ENCODE data around the gene RASA3.
"Not testable (repeated sequence)": the region's sequence is repeated elsewhere in the genome, so short reads cannot be mapped to it uniquely, and the experiment has no call there.

The RASA3 gene

DNA sequence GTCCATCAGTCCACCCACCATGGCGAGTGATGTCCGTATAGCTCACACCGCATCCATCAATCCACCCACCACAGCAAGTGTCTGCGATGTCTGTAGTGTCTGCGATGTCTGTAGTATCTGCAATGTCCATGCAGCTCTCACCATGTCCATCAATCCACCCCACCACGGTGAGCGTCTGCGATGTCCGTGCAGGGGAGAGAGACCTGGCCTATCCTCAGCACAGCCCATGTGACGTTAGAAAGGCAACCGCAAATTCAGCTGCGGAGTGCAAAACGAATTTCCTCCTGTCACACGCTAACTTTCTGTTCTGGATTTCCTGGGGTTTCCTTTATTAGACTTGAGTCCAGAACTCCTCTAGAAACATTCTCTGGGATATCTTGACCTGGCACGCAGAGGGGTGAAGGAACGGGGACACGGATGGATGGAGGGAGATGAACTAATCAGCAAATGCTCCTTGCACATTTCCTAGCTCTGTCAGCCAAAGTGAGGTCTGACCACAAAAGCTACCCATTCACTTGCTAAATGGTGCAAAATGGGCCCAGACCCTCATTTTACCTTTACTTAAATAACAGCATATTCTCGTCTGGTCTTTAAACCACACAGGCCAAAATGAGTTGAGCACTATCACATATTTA lies 18.3 kb downstream of the RASA3 start:
- Histone ChIP-seq H3K4me3 (ENCODE audit: low read length) (no peak overlapping the region), H3K36me3 (replicated peaks; ENCODE audit: low read depth, low read length) (no peaks in the 10 kb centered on the region), H3K9me3 (ENCODE audit: insufficient read depth, low read length) (no peaks in the 10 kb centered on the region), H3K4me2 (ENCODE audit: low read length) (no peak overlapping the region), H4K20me1 (ENCODE audit: insufficient read depth, low read length) (no peaks in the 10 kb centered on the region), H2AFZ (ENCODE audit: low read depth, low read length) (no peak overlapping the region), H3K9ac (ENCODE audit: low read length) (no peak overlapping the region), H3K27ac (ENCODE audit: low read length) (no peak overlapping the region), H3K27me3 (ENCODE audit: low read depth, low read length) (no peaks in the 10 kb centered on the region), H3K4me1 (ENCODE audit: low read length) (peaks cover 7% of the 10 kb centered on the region), H3K79me2 (ENCODE audit: low read length) (no peaks in the 10 kb centered on the region)
- no peak for TF ChIP-seq EZH2phosphoT487 (IDR thresholded peaks at IDR 0.05; ENCODE audit: low read depth)
- TF ChIP-seq, protein P1, sequence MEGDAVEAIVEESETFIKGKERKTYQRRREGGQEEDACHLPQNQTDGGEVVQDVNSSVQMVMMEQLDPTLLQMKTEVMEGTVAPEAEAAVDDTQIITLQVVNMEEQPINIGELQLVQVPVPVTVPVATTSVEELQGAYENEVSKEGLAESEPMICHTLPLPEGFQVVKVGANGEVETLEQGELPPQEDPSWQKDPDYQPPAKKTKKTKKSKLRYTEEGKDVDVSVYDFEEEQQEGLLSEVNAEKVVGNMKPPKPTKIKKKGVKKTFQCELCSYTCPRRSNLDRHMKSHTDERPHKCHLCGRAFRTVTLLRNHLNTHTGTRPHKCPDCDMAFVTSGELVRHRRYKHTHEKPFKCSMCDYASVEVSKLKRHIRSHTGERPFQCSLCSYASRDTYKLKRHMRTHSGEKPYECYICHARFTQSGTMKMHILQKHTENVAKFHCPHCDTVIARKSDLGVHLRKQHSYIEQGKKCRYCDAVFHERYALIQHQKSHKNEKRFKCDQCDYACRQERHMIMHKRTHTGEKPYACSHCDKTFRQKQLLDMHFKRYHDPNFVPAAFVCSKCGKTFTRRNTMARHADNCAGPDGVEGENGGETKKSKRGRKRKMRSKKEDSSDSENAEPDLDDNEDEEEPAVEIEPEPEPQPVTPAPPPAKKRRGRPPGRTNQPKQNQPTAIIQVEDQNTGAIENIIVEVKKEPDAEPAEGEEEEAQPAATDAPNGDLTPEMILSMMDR (IDR thresholded peaks at IDR 0.05; ENCODE audit: low read depth, low read length) = no peak

DNA sequence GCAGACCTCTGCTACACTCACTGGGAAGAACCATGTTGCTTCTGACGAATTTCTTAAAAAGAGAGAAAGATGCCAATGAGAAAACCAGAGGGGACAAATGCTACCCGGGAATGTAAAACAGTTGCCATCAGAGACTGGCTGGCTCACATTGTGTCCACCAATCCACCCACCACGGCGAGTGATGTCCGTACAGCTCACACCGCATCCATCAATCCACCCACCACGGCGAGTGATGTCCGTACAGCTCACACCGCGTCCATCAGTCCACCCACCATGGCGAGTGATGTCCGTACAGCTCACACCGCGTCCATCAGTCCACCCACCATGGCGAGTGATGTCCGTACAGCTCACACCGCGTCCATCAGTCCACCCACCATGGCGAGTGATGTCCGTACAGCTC lies 19.0 kb downstream of the RASA3 start:
- H2AFZ ChIP-seq (ENCODE audit: low read depth, low read length); H3K4me3 ChIP-seq (ENCODE audit: low read length); H3K4me1 ChIP-seq (ENCODE audit: low read length); H3K9ac ChIP-seq (ENCODE audit: low read length); H3K36me3 ChIP-seq (replicated peaks; ENCODE audit: low read depth, low read length); H4K20me1 ChIP-seq (ENCODE audit: insufficient read depth, low read length); H3K27ac ChIP-seq (ENCODE audit: low read length); H3K79me2 ChIP-seq (ENCODE audit: low read length); H3K27me3 ChIP-seq (ENCODE audit: low read depth, low read length); H3K4me2 ChIP-seq (ENCODE audit: low read length); H3K9me3 ChIP-seq (ENCODE audit: insufficient read depth, low read length): not testable (repeated sequence)

DNA sequence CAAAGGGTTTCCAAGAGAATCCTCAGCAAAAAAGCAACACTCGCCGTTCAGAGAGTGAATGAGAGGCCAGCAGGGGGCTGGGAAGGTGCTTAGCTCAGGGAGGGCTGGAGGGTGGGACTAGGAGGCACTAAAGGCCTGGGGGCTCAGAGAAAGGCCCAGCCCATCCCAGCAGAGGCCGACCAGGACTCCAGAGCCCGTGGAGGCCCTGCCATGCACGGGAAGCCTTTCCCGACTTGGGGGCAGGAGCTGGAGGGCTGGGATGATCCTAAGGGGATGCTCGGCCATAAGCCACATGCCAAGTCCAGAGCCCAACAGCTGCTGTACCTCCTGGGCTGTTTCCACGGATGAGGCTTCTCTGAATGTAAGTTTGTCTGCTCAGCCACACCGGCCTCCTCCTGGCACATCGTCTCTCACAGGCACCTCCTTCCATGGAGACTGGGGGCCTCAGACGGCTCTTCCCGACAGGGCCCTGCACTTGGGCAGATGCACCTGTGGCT lies 19.5 kb downstream of the RASA3 start:
- no peaks in the 10 kb centered on the region for H3K79me2 ChIP-seq (ENCODE audit: low read length)

DNA sequence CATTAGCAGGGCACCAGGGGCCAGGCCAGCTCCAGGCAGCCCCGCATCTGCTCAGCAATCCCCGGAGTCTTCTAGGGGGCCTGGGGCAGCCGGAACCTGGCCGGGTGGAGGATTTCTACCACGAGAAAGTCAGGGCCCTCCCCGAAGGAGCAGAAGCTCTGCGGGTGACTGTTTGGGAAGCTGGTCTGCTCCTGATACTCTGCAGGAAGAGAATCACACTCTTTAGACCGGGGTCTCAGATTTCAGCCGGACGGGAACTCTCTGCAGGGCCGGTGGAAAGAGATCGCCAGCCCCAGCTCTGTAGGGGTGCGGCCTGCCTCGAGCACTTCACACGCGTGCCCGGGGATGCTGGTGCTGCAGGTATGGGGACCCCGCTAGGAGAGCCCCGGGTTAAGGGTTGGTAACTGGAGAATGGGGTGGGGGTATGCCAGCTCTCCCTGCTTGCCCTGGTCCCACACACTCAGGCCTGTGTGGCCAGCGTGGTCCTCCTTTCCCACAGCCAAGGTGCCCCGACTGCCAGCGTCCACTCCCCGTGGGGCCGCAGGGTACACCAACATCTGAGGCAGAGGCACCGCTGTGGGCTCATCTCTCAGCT lies 20.1 kb downstream of the RASA3 start:
- Histone ChIP-seq H4K20me1 (ENCODE audit: insufficient read depth, low read length) (no peaks in the 10 kb centered on the region), H3K79me2 (ENCODE audit: low read length) (no peaks in the 10 kb centered on the region), H3K9me3 (ENCODE audit: insufficient read depth, low read length) (no peaks in the 10 kb centered on the region), H2AFZ (ENCODE audit: low read depth, low read length) (no peak overlapping the region), H3K4me1 (ENCODE audit: low read length) (peaks cover 7% of the 10 kb centered on the region), H3K4me2 (ENCODE audit: low read length) (no peak overlapping the region), H3K27ac (ENCODE audit: low read length) (no peak overlapping the region), H3K9ac (ENCODE audit: low read length) (no peak overlapping the region), H3K4me3 (ENCODE audit: low read length) (no peak overlapping the region), H3K36me3 (replicated peaks; ENCODE audit: low read depth, low read length) (no peaks in the 10 kb centered on the region), H3K27me3 (ENCODE audit: low read depth, low read length) (no peaks in the 10 kb centered on the region)
- TF ChIP-seq, protein P1 (IDR thresholded peaks at IDR 0.05; ENCODE audit: low read depth, low read length) = no peak
- TF ChIP-seq EZH2phosphoT487 (IDR thresholded peaks at IDR 0.05; ENCODE audit: low read depth) = no peak

More for the DNA sequence above, 19.5 kb downstream of the RASA3 start:
- H3K4me1 ChIP-seq (ENCODE audit: low read length) = peaks cover 7% of the 10 kb centered on the region
- H3K4me2 ChIP-seq (ENCODE audit: low read length) = no peak overlapping the region
- no peak overlapping the region for H3K4me3 ChIP-seq (ENCODE audit: low read length)
- no peak overlapping the region for H3K27ac ChIP-seq (ENCODE audit: low read length)
- no peaks in the 10 kb centered on the region for H3K36me3 ChIP-seq (replicated peaks; ENCODE audit: low read depth, low read length)
- H3K27me3 ChIP-seq (ENCODE audit: low read depth, low read length) = no peaks in the 10 kb centered on the region
- no peak overlapping the region for H2AFZ ChIP-seq (ENCODE audit: low read depth, low read length)
- no peaks in the 10 kb centered on the region for H4K20me1 ChIP-seq (ENCODE audit: insufficient read depth, low read length)
- no peaks in the 10 kb centered on the region for H3K9me3 ChIP-seq (ENCODE audit: insufficient read depth, low read length)
- H3K9ac ChIP-seq (ENCODE audit: low read length) = no peak overlapping the region
- TF ChIP-seq EZH2phosphoT487 (IDR thresholded peaks at IDR 0.05; ENCODE audit: low read depth) = no peak
- TF ChIP-seq, protein P1 (IDR thresholded peaks at IDR 0.05; ENCODE audit: low read depth, low read length) = no peak

Measured in OCI-LY3 (cell line).